ENCODE results near the gene CDHR1. TPM values are rescaled to one million over a fixed set of nuclear protein-coding genes. Genes with fewer than 3 reads are reported as not detected.
A peak's percentile ranks its signal among the peaks of the same experiment; 100 is the strongest.

The CDHR1 gene
- total and polyA plus RNA-seq, 2 donors: 0.52 to 1.3 TPM

DNA sequence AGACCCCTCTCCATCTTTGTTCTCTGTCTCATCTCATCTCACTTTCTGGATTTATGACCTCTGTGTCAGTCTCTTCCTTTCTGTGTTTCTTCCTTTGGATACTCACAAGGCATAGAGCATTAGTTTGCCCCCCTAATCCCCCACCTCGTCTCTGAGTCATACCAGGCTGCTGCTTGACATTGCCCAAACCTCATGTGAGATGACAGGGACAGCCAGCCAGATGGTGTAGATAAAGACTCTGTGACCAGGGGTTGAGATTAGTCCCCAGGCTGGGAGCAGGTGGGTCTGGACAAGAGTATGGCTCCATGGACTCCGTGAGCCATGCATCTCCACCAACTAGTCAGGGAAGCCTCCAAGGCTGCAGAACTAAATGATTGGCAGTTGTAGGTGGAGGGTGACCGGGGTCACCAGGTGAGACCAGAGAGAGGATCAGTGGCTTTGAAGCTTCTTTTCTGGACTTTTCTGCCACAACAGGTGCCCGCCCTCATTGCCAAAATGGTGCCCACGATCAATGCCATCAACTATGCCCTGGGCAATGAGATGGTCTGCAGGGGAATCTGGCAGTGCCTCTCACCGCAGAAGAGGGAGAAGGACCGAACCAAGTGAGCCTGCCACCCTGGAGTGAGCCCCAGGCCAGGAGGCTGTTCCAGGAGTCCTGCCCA lies 63.8 kb downstream of the CDHR1 start:
- Histone ChIP-seq H3K4me3 (ENCODE audit: low read length in 2 of 2) (no peak overlapping the region), H3K9me3 (ENCODE audit: control insufficient read depth in 2 of 2, insufficient read depth in 1 of 2, low read length in 1 of 2) (no peaks in the 10 kb centered on the region), H3K27me3 (ENCODE audit: control insufficient read depth in 2 of 2, insufficient read depth in 1 of 2, low read length in 1 of 2) (peaks cover 0 to 13% of the 10 kb centered on the region in 2 donors), H3K27ac (ENCODE audit: low read depth in 1 of 2, low read length in 1 of 2) (no peak overlapping the region), H3K4me1 (ENCODE audit: control insufficient read depth in 2 of 2, insufficient read depth in 2 of 2, low read length in 2 of 2) (no peaks in the 10 kb centered on the region), H3K36me3 (ENCODE audit: control insufficient read depth in 2 of 2, insufficient read depth in 2 of 2, low read length in 1 of 2) (no peaks in the 10 kb centered on the region)
- DNase-seq (ENCODE audit: low read depth in 6 of 9, low spot score in 9 of 9): no peak
- WGBS: 94% methylated on average over 7 of the region's 7 CpGs

DNA sequence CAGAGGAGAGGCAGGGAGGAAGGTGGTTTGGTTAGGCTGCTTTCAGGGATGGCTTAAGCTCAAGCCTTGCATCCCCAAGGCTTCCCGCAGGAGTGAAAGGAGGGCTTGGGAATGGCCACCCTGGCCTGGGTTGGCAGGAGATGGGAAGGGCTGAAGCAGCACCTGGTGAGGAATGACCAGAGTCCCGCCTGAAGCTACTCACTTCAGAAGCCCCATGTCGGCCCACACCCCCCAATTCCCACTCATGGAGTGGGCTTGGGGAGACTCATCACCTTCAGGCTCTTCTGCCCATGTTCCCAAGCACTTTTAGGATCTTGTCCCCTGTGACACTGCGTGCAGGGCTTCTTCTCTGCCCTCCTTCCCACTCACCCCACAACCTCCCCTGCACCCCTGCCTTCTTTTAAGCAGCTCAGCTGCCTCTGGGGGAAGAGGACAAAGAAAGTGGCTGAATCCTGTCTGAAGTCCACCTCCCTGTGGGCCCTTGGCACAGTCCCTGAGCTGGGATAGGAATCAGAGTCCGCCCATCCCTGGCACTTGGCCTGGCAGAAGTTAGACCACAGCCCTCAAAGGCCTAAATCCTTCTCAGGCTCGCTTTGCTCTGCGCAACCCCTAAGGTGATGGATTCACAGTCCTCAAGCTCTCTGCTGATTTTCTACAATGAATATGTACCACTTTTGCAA lies 67.0 kb downstream of the CDHR1 start:
- peaks cover 0 to 21% of the 10 kb centered on the region in 2 donors for H3K27me3 ChIP-seq (ENCODE audit: control insufficient read depth in 2 of 2, insufficient read depth in 1 of 2, low read length in 1 of 2)
- H3K36me3 ChIP-seq (ENCODE audit: control insufficient read depth in 2 of 2, insufficient read depth in 2 of 2, low read length in 1 of 2): no peaks in the 10 kb centered on the region
- 96% methylated on average over 7 of the region's 7 CpGs for WGBS
- no peak overlapping the region for H3K27ac ChIP-seq (ENCODE audit: low read depth in 1 of 2, low read length in 1 of 2)
- no peak overlapping the region for H3K4me3 ChIP-seq (ENCODE audit: low read length in 2 of 2)
- no peaks in the 10 kb centered on the region for H3K9me3 ChIP-seq (ENCODE audit: control insufficient read depth in 2 of 2, insufficient read depth in 1 of 2, low read length in 1 of 2)
- no peaks in the 10 kb centered on the region for H3K4me1 ChIP-seq (ENCODE audit: control insufficient read depth in 2 of 2, insufficient read depth in 2 of 2, low read length in 2 of 2)
- no peak for DNase-seq (ENCODE audit: low read depth in 6 of 9, low spot score in 9 of 9)

- Histone ChIP-seq H3K4me1 (ENCODE audit: control insufficient read depth in 2 of 2, insufficient read depth in 2 of 2, low read length in 2 of 2) (no peaks in the 10 kb centered on the region), H3K27ac (ENCODE audit: low read depth in 1 of 2, low read length in 1 of 2) (no peak overlapping the region), H3K36me3 (ENCODE audit: control insufficient read depth in 2 of 2, insufficient read depth in 2 of 2, low read length in 1 of 2) (no peaks in the 10 kb centered on the region), H3K4me3 (ENCODE audit: low read length in 2 of 2) (no peak overlapping the region), H3K27me3 (ENCODE audit: control insufficient read depth in 2 of 2, insufficient read depth in 1 of 2, low read length in 1 of 2) (peaks cover 0 to 13% of the 10 kb centered on the region in 2 donors), H3K9me3 (ENCODE audit: control insufficient read depth in 2 of 2, insufficient read depth in 1 of 2, low read length in 1 of 2) (no peaks in the 10 kb centered on the region)
- DNase-seq (ENCODE audit: low read depth in 6 of 9, low spot score in 9 of 9): no peak
- WGBS: 88% methylated on average over 13 of the region's 13 CpGs
Measured at GRCh38 chr10:84262190-84262956, 68.0 kb downstream of the CDHR1 start.

- Histone ChIP-seq H3K36me3 (ENCODE audit: control insufficient read depth in 2 of 2, insufficient read depth in 2 of 2, low read length in 1 of 2) (no peaks in the 10 kb centered on the region), H3K4me1 (ENCODE audit: control insufficient read depth in 2 of 2, insufficient read depth in 2 of 2, low read length in 2 of 2) (no peaks in the 10 kb centered on the region), H3K9me3 (ENCODE audit: control insufficient read depth in 2 of 2, insufficient read depth in 1 of 2, low read length in 1 of 2) (no peaks in the 10 kb centered on the region), H3K4me3 (ENCODE audit: low read length in 2 of 2) (no peak overlapping the region), H3K27ac (ENCODE audit: low read depth in 1 of 2, low read length in 1 of 2) (no peak overlapping the region), H3K27me3 (ENCODE audit: control insufficient read depth in 2 of 2, insufficient read depth in 1 of 2, low read length in 1 of 2) (peaks cover 0 to 9% of the 10 kb centered on the region in 2 donors)
- 94% methylated on average over 5 of the region's 5 CpGs for WGBS
- no peak for DNase-seq (ENCODE audit: low read depth in 6 of 9, low spot score in 9 of 9)
Measured at GRCh38 chr10:84263716-84264115, 69.4 kb downstream of the CDHR1 start.

GRCh38 chr10:84264611-84265141 lies 70.3 kb downstream of the CDHR1 start:
- H3K4me3 ChIP-seq (ENCODE audit: low read length in 2 of 2): no peak overlapping the region
- H3K27ac ChIP-seq (ENCODE audit: low read depth in 1 of 2, low read length in 1 of 2): no peak overlapping the region
- peak in 8 of 9 donors; percentile 29 to 72 (median 40) for DNase-seq (ENCODE audit: low read depth in 6 of 9, low spot score in 9 of 9)
- H3K36me3 ChIP-seq (ENCODE audit: control insufficient read depth in 2 of 2, insufficient read depth in 2 of 2, low read length in 1 of 2): no peaks in the 10 kb centered on the region
- WGBS: 8% methylated on average over 11 of the region's 11 CpGs
- H3K9me3 ChIP-seq (ENCODE audit: control insufficient read depth in 2 of 2, insufficient read depth in 1 of 2, low read length in 1 of 2): no peaks in the 10 kb centered on the region
- no peaks in the 10 kb centered on the region for H3K4me1 ChIP-seq (ENCODE audit: control insufficient read depth in 2 of 2, insufficient read depth in 2 of 2, low read length in 2 of 2)
- peaks cover 0 to 9% of the 10 kb centered on the region in 2 donors for H3K27me3 ChIP-seq (ENCODE audit: control insufficient read depth in 2 of 2, insufficient read depth in 1 of 2, low read length in 1 of 2)

DNA sequence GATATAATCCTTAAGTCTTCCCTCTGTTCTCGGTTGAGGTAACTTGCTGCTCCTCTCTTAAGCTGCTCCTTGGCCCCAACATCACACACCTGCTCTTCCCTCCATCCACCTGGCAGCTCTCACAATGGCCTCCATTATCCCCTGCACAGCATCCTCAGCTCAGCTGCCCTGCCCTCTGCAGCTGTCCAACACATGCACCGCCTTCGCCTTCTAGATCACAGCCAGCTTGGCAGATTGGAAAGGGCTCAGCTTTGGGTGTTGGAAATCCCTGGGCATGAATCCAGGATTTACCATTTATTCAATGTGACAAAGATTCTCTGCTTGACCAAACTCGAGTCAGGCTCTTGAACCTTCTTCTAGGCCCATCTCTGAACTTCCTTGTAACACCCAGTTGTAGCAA lies 71.1 kb downstream of the CDHR1 start:
- Histone ChIP-seq H3K4me3 (ENCODE audit: low read length in 2 of 2) (no peak overlapping the region), H3K9me3 (ENCODE audit: control insufficient read depth in 2 of 2, insufficient read depth in 1 of 2, low read length in 1 of 2) (no peaks in the 10 kb centered on the region), H3K27me3 (ENCODE audit: control insufficient read depth in 2 of 2, insufficient read depth in 1 of 2, low read length in 1 of 2) (peaks cover 0 to 9% of the 10 kb centered on the region in 2 donors), H3K4me1 (ENCODE audit: control insufficient read depth in 2 of 2, insufficient read depth in 2 of 2, low read length in 2 of 2) (peaks cover under 1 to 1% of the 10 kb centered on the region in 2 donors), H3K36me3 (ENCODE audit: control insufficient read depth in 2 of 2, insufficient read depth in 2 of 2, low read length in 1 of 2) (no peaks in the 10 kb centered on the region), H3K27ac (ENCODE audit: low read depth in 1 of 2, low read length in 1 of 2) (no peak overlapping the region)
- DNase-seq (ENCODE audit: low read depth in 6 of 9, low spot score in 9 of 9): no peak
- WGBS: 94% methylated on average over 4 of the region's 4 CpGs

DNA sequence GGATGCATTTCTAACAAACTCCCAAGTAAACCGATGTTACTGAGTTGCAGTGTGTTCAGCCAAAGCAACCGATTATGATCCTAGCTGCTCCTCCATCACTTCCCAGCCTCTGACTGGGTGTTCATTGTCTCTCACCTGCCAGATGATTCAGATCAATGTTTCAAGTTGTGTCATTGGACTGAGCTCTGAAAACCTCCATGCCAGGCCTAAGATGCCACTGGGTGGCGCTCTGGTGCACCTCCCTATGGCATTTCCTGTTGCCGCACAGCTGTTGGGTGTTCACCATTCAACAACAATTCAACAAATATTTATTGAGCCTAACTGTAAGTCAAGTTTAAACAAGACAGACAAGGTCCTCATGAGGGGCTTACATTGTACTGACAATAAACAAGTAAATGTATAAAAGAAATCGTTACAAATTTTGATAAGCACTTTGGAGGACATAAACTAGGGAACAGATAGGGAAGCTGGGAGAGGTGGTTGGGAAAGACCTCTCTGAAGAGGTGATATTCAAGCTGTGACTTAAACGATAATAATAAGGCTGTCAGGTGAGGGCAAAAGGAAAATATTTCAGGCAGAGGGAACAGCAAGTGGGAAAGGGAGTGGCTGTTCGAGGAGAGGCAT lies 73.3 kb downstream of the CDHR1 start:
- H3K4me3 ChIP-seq (ENCODE audit: low read length in 2 of 2): no peak overlapping the region

GRCh38 chr10:84269162-84269561 lies 74.8 kb downstream of the CDHR1 start:
- no peaks in the 10 kb centered on the region for H3K36me3 ChIP-seq (ENCODE audit: control insufficient read depth in 2 of 2, insufficient read depth in 2 of 2, low read length in 1 of 2)
- H3K4me3 ChIP-seq (ENCODE audit: low read length in 2 of 2): no peak overlapping the region
- no peaks in the 10 kb centered on the region for H3K9me3 ChIP-seq (ENCODE audit: control insufficient read depth in 2 of 2, insufficient read depth in 1 of 2, low read length in 1 of 2)
- 93% methylated on average over 1 of the region's 1 CpG for WGBS
- H3K4me1 ChIP-seq (ENCODE audit: control insufficient read depth in 2 of 2, insufficient read depth in 2 of 2, low read length in 2 of 2): peaks cover 3 to 4% of the 10 kb centered on the region in 2 donors
- peaks cover 0 to 4% of the 10 kb centered on the region in 2 donors for H3K27me3 ChIP-seq (ENCODE audit: control insufficient read depth in 2 of 2, insufficient read depth in 1 of 2, low read length in 1 of 2)
- no peak overlapping the region for H3K27ac ChIP-seq (ENCODE audit: low read depth in 1 of 2, low read length in 1 of 2)
- DNase-seq (ENCODE audit: low read depth in 6 of 9, low spot score in 9 of 9): no peak

More for the DNA sequence above, 73.3 kb downstream of the CDHR1 start:
- no peak overlapping the region for H3K27ac ChIP-seq (ENCODE audit: low read depth in 1 of 2, low read length in 1 of 2)
- H3K27me3 ChIP-seq (ENCODE audit: control insufficient read depth in 2 of 2, insufficient read depth in 1 of 2, low read length in 1 of 2): peaks cover 0 to 9% of the 10 kb centered on the region in 2 donors
- H3K4me1 ChIP-seq (ENCODE audit: control insufficient read depth in 2 of 2, insufficient read depth in 2 of 2, low read length in 2 of 2): peaks cover 3 to 4% of the 10 kb centered on the region in 2 donors
- H3K36me3 ChIP-seq (ENCODE audit: control insufficient read depth in 2 of 2, insufficient read depth in 2 of 2, low read length in 1 of 2): no peaks in the 10 kb centered on the region
- H3K9me3 ChIP-seq (ENCODE audit: control insufficient read depth in 2 of 2, insufficient read depth in 1 of 2, low read length in 1 of 2): no peaks in the 10 kb centered on the region
- peak in 6 of 9 donors; percentile 20 to 70 (median 45) for DNase-seq (ENCODE audit: low read depth in 6 of 9, low spot score in 9 of 9)
- 56% methylated on average over 7 of the region's 7 CpGs for WGBS
